WERI-Rb-1 (cell line): Measurements from ENCODE around the gene SPAG6.

ENCODE experiments used
- DNase-seq: peaks from one replicate; pipeline ENCODE4 v3.0.0-alpha.2; 2020
- H3K27ac ChIP-seq: fragments of 250-450 bp; sonication (Bioruptor Pico); 2 replicates; pipeline ENCODE4 v1.5.1; 2020; ENCODE audit warnings: mild to moderate bottlenecking, moderate library complexity
- H3K27me3 ChIP-seq: fragments of 250-450 bp; sonication (Bioruptor Pico); 2 replicates; pipeline ENCODE4 v1.5.1; 2021; ENCODE audit warnings: mild to moderate bottlenecking, low read depth, moderate library complexity; ENCODE audit not compliant: insufficient read depth, severe bottlenecking
- H3K36me3 ChIP-seq: fragments of 250-450 bp; sonication (Bioruptor Pico); 2 replicates; pipeline ENCODE4 v1.5.1; 2020; ENCODE audit warnings: mild to moderate bottlenecking, moderate library complexity
- H3K4me3 ChIP-seq: 2 replicates; pipeline ENCODE4 v1.5.1; 2011; ENCODE audit warnings: low read depth, mild to moderate bottlenecking, control low read depth, low read length
- H3K9me3 ChIP-seq: fragments of 250-450 bp; sonication (Bioruptor Pico); 2 replicates; pipeline ENCODE4 v1.5.1; 2021; ENCODE audit warnings: mild to moderate bottlenecking, moderate library complexity; ENCODE audit not compliant: severe bottlenecking
- TF ChIP-seq, protein P1 (sequence below): IDR thresholded peaks from 2 replicates; pipeline ENCODE4 v1.5.1; 2011; ENCODE audit warnings: low read depth, mild to moderate bottlenecking, control low read depth, inconsistent platforms, low read length

SPAG6 gene

DNA sequence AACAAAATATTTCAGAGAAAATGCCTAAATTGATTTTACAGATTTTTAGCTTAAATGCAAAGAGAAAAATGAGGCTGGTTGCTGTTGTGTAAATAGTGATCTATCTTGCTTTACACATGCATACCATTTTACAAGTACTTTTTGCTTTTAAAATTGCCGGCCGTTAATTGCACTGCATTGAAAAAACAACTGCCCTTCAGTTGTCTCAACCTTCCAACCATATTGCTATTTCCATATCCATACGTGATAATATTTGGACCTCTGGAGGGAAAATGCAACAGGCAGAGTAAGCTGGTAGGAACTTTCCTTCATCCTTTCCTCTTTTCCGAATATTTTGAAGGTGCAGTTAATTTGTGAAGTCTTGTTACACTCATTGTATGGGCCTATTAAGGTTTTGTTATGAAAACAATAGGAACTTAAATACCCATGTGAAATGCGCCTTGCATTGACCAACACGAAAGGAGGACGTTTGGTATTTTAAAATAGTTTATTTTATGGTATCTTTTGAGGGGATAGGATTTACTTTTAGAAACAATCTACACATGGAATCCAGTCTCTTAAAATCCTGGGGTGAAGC, 13.1 kb upstream of the SPAG6 start:
- H3K36me3 ChIP-seq: peaks cover 4% of the 10 kb centered on the region
- TF ChIP-seq, protein P1, sequence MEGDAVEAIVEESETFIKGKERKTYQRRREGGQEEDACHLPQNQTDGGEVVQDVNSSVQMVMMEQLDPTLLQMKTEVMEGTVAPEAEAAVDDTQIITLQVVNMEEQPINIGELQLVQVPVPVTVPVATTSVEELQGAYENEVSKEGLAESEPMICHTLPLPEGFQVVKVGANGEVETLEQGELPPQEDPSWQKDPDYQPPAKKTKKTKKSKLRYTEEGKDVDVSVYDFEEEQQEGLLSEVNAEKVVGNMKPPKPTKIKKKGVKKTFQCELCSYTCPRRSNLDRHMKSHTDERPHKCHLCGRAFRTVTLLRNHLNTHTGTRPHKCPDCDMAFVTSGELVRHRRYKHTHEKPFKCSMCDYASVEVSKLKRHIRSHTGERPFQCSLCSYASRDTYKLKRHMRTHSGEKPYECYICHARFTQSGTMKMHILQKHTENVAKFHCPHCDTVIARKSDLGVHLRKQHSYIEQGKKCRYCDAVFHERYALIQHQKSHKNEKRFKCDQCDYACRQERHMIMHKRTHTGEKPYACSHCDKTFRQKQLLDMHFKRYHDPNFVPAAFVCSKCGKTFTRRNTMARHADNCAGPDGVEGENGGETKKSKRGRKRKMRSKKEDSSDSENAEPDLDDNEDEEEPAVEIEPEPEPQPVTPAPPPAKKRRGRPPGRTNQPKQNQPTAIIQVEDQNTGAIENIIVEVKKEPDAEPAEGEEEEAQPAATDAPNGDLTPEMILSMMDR: no peak
- H3K4me3 ChIP-seq: no peak overlapping the region
- no peaks in the 10 kb centered on the region for H3K27me3 ChIP-seq
- no peak for DNase-seq
- H3K9me3 ChIP-seq: no peaks in the 10 kb centered on the region
- H3K27ac ChIP-seq: no peak overlapping the region

DNA sequence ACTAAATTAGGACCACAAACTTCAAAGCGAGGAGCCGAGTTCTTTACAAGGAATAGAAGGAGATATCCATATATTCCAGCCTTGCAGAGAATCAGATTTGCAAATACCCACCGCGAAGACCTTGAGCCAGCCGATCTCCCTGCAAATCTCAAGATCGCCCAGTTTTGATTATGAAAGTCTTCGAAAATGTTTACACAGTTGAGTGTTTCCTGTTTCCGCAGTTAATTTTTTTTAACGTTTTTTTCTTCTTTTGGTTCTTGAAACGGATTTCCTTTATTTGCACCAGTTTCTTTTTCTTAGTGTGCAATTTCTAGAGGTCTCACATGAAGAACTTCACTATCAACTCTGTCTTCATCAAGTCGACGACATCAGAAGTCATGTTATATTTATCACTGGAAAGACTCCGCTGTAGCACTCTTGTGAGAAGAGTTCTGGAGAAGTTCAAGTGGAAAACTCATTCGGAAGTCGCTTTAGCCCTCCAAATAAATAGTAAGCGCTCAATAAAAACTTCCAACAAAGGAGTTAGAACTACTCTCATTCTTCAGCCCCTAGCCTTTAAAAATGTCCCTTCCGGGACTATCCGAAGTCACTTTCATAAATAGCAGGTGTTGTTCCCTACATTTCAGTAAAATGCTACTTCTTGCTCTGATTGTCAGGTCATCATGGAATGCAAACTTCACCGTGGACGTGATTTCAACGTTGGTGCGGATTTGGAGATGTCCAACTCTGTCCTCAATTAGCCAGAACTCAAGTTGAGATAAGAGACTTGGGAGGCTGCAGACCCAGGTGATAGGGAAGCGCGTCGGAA, 11.9 kb upstream of the SPAG6 start:
- Histone ChIP-seq H3K4me3 (no peak overlapping the region), H3K27me3 (no peaks in the 10 kb centered on the region), H3K27ac (no peak overlapping the region), H3K9me3 (no peaks in the 10 kb centered on the region), H3K36me3 (peaks cover 4% of the 10 kb centered on the region)
- TF ChIP-seq, protein P1: no peak
- DNase-seq: no peak

DNA sequence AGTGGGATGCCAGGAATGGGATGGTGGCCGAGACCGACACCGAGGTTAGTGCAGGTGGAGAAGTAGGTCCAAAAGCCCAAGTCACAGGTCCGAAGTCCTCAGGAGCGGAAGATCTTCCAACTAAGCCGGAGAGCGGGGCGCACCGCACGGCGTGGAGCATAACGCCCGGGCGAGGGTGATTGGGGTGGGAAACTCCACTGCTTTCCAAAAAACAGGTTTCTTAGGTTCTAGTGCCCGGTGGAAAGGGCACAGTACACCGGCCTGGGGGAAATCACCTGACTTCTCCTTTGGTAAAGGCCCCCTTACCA, 11.4 kb upstream of the SPAG6 start:
- H3K27ac ChIP-seq: no peak overlapping the region
- no peak for DNase-seq
- H3K36me3 ChIP-seq: peaks cover 4% of the 10 kb centered on the region
- no peaks in the 10 kb centered on the region for H3K9me3 ChIP-seq
- no peaks in the 10 kb centered on the region for H3K27me3 ChIP-seq
- TF ChIP-seq, protein P1: no peak
- H3K4me3 ChIP-seq: no peak overlapping the region

DNA sequence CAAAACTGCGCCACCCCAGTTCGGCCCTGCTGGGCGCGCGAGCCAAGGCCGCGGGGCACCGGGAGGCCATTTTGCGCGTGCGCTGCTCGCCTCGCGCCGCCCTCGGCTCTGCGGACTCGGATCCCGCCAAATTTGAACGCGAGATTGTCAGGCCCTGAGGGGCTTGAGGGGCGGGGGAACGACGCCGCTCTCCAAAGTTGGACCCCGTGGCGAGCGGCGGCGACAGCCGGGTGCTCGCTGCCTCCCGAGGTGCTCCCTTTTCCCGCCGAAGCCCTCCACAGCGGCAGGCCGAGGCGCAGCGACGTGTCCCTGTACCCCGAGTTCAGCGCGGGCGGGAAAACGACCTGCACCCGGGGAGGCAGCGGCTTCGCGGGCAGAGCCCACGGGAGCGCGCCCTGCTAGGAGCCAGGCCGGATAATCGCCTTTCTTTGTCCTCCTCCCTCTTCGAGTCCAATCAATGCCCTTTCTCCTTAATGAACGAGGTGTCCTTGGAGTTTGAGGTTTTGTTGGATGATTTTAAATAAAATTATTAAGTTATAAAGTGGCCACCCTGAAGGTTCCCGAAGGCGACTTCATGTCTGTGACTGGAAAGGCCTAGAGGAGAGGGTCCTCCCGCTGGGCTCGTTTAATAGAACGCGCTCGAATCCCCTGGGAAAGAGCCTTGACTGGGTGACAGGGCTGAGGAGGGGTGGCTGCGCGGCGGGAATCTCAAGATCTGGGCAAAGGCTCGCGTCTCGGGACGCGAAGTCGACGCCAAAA, 10.7 kb upstream of the SPAG6 start:
- H3K4me3 ChIP-seq: no peak overlapping the region
- no peaks in the 10 kb centered on the region for H3K9me3 ChIP-seq
- no peak overlapping the region for H3K27ac ChIP-seq
- DNase-seq: no peak
- H3K36me3 ChIP-seq: no peaks in the 10 kb centered on the region; the same call in 1 of the 2 replicates
- TF ChIP-seq, protein P1: no peak
- no peaks in the 10 kb centered on the region for H3K27me3 ChIP-seq

DNA sequence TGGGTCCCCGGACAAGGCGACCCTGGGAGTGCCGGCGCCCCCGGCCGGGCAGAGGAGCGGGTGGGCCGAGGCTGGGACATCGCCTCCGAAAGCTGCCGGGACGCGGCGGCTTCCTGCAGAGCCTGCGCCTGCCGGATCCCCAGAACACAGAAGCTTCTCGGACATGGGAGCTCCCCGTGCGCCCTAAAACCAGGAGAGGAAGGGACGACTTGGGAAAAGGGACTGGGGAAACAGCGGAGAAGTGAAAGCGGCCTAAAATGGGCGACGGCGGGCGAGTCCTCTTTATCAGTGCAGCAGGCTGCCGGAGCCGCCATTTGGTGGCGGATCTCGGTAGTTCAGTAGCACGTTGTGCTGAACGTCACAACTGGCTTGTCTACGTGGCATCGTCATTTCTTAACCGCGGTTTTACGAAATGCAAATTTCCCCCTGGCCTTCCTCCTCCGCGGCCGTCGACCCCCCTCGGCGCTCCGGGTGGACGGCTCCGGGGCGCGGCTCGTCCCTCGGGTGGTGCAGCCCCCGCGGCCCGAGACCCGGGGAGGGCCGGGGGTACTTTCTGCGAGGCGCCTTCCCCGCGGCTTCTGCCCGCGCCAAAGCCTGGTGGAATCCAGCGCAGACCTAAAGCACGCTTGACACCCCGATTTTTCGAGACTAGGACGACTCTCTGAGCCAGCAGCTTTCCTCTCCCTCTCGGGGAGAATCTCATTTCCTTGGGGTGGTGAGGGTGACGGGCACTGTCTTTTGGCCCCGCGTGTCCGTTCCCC, 9.9 kb upstream of the SPAG6 start:
- TF ChIP-seq, protein P1: no peak
- Histone ChIP-seq H3K4me3 (no peak overlapping the region), H3K27ac (no peak overlapping the region), H3K9me3 (no peaks in the 10 kb centered on the region), H3K27me3 (no peaks in the 10 kb centered on the region), H3K36me3 (no peaks in the 10 kb centered on the region)
- no peak for DNase-seq
